CD1c-positive myeloid dendritic cell (primary cell): Measurements from ENCODE around the gene GCNT1.

Source experiments
- DNase-seq: peaks from one replicate; pipeline ENCODE4 v3.0.0-alpha.2; 2016; ENCODE audit errors: extremely low spot score

Gene GCNT1

DNA sequence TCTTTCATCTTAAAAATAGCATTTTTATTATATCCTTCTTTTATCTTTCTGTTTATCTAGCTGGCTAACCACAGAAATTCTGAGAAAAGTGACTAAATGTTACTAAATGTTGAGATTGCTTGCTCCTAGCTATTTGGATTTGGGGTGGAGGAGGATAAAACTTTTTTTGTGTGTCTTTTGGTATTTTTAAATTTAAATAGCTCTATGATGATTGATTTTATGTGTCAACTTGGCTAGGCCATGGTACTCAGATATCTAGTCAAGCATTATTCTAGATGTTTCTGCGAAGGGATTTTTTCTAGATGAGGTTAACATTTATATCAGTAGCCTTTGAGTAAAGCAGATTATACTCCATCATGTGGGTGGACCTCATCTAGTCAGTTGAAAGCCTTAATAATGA, 75.0 kb downstream of the GCNT1 start:
- no peak for DNase-seq

- no peak for DNase-seq
Observed at GRCh38 chr9:76537150-76537646, 78.2 kb downstream of the GCNT1 start.

DNA sequence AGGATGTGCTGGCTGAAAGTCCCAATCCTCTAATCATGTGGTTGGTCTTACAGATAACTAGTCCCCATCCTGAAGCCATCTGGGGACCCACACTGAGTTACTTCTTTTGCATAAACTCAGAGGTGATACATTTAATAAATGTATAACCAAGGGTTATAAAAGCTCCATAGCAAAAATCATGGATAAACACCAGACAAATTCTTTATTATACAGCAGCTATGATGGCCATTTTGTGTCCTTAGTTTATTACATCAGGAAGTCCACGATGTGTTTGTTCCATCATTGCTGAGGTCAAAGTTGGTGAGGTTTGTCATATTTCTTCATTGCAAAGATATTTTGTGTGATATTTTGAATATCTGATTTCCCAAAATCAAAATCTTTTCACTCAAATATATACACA, 80.2 kb downstream of the GCNT1 start:
- no peak for DNase-seq

- no peak for DNase-seq
Observed at GRCh38 chr9:76542360-76542759, 83.4 kb downstream of the GCNT1 start.

- no peak for DNase-seq
Observed at GRCh38 chr9:76545191-76545590, 86.2 kb downstream of the GCNT1 start.

GRCh38 chr9:76552181-76552580, 93.2 kb downstream of the GCNT1 start:
- no peak for DNase-seq

DNA sequence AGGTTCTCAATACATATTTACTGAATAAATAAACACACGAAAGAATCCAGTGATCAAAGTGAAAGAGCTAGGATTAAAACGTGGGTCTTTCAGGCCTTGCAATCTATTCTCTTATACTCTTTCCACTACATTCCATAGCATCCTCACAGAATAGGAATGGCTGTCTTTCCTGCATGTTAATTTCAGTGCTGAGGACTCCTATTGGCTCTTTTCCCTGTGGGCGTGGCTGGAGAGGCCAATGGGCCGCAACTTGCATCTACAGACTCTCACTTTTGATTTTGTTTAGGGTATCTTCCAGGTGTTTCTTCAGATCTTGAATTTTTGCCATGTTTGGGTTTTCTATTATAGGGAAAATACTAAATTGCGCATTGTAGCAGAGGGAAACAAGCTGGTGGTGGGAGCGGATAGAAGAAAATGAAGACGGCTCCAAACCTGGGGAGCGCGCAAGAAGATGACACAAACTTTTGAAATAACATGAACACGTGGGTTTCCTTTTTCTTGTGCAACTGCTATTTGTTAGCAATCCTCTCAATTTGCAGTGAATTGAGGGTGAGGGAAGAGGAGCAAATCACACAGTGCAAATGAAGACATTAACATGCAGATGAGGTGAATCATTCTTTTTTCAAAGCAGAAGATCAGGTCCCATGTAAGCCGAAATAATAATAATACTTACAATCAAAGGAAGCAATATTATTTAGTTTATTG, 93.9 kb downstream of the GCNT1 start:
- DNase-seq = peak; percentile 21

DNA sequence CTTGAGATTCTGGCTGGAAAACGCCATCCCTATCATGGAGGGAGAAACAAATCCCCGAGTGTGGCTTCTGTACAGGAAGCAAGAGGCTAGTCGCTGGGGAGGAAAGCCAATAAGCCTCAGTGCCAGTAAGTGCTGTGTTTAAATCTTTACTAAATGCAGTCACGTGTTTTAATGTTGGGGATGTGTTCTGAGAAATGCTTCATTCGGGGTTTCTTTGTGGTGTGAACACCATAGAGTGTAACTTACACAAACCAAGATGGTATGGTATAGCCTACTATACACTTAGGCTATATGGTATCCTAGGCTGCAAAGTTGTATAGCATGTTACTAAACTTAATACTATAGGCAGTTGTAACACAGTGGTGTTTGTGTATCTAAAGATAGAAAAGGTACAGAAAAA, 94.7 kb downstream of the GCNT1 start:
- DNase-seq = no peak
